ENCODE results near the gene COPA.

COPA gene

GRCh38 chr1:160332516-160332915, 10.5 kb downstream of the COPA start:
- no peak for DNase-seq
- Histone ChIP-seq H3K27ac (ENCODE audit: insufficient read depth in 1 of 2, low read depth in 1 of 2, low read length in 2 of 2, poor library complexity in 1 of 2, severe bottlenecking in 2 of 2) (no peak overlapping the region), H3K4me1 (ENCODE audit: control extremely low read depth in 1 of 4, control insufficient read depth in 4 of 4, insufficient read depth in 4 of 4, low read length in 3 of 4) (no peaks in the 10 kb centered on the region), H3K36me3 (ENCODE audit: control insufficient read depth in 4 of 4, insufficient read depth in 4 of 4, low read length in 3 of 4) (peaks cover 31 to 89% (median 58%) of the 10 kb centered on the region in 4 experiments), H3K27me3 (replicated peaks in 2 of 5; ENCODE audit: control insufficient read depth in 4 of 5, insufficient read depth in 5 of 5, low read length in 4 of 5) (no peaks in the 10 kb centered on the region), H3K4me3 (ENCODE audit: control insufficient read depth in 1 of 7, extremely low read depth in 1 of 7, insufficient read depth in 4 of 7, low read depth in 2 of 7, low read length in 6 of 7) (no peak overlapping the region), H3K9me3 (ENCODE audit: control extremely low read depth in 1 of 5, control insufficient read depth in 4 of 5, insufficient read depth in 2 of 5, low read depth in 1 of 5, low read length in 4 of 5) (no peaks in the 10 kb centered on the region)
- ChIA-PET CTCF (interaction anchor here (1.3 to 6.6 kb wide), 4 partner anchors 19 to 41 kb away, joined by 4 to 25 read pairs (median 5); no protein-coding TSS in a partner anchor), POLR2A (no interaction called here)

- H3K27me3 ChIP-seq (replicated peaks in 2 of 5; ENCODE audit: control insufficient read depth in 4 of 5, insufficient read depth in 5 of 5, low read length in 4 of 5) = no peaks in the 10 kb centered on the region
- no peaks in the 10 kb centered on the region for H3K4me1 ChIP-seq (ENCODE audit: control extremely low read depth in 1 of 4, control insufficient read depth in 4 of 4, insufficient read depth in 4 of 4, low read length in 3 of 4)
- H3K9me3 ChIP-seq (ENCODE audit: control extremely low read depth in 1 of 5, control insufficient read depth in 4 of 5, insufficient read depth in 2 of 5, low read depth in 1 of 5, low read length in 4 of 5) = no peaks in the 10 kb centered on the region
- ChIA-PET POLR2A (interaction anchor here (0.8 kb wide), 1 partner anchor 12 kb away, joined by 3 read pairs; no protein-coding TSS in a partner anchor), CTCF (interaction anchor here (1.0 to 6.6 kb wide), 5 partner anchors 12 to 45 kb away, joined by 3 to 25 read pairs (median 4); no protein-coding TSS in a partner anchor)
- DNase-seq = no peak
- no peak overlapping the region for H3K4me3 ChIP-seq (ENCODE audit: control insufficient read depth in 1 of 7, extremely low read depth in 1 of 7, insufficient read depth in 4 of 7, low read depth in 2 of 7, low read length in 6 of 7)
- peaks cover 37 to 96% (median 67%) of the 10 kb centered on the region in 4 experiments for H3K36me3 ChIP-seq (ENCODE audit: control insufficient read depth in 4 of 4, insufficient read depth in 4 of 4, low read length in 3 of 4)
- no peak overlapping the region for H3K27ac ChIP-seq (ENCODE audit: insufficient read depth in 1 of 2, low read depth in 1 of 2, low read length in 2 of 2, poor library complexity in 1 of 2, severe bottlenecking in 2 of 2)
Observed at GRCh38 chr1:160330119-160330518, 12.9 kb downstream of the COPA start.

GRCh38 chr1:160328184-160328583, 14.9 kb downstream of the COPA start:
- H3K27me3 ChIP-seq (replicated peaks in 2 of 5; ENCODE audit: control insufficient read depth in 4 of 5, insufficient read depth in 5 of 5, low read length in 4 of 5) = no peaks in the 10 kb centered on the region
- ChIA-PET CTCF (interaction anchor here (0.8 to 6.6 kb wide), 5 partner anchors 10 to 40 kb away, joined by 3 to 25 read pairs (median 3); no protein-coding TSS in a partner anchor), POLR2A (no interaction called here)
- H3K9me3 ChIP-seq (ENCODE audit: control extremely low read depth in 1 of 5, control insufficient read depth in 4 of 5, insufficient read depth in 2 of 5, low read depth in 1 of 5, low read length in 4 of 5) = no peaks in the 10 kb centered on the region
- no peak for DNase-seq
- H3K4me3 ChIP-seq (ENCODE audit: control insufficient read depth in 1 of 7, extremely low read depth in 1 of 7, insufficient read depth in 4 of 7, low read depth in 2 of 7, low read length in 6 of 7) = no peak overlapping the region
- no peaks in the 10 kb centered on the region for H3K4me1 ChIP-seq (ENCODE audit: control extremely low read depth in 1 of 4, control insufficient read depth in 4 of 4, insufficient read depth in 4 of 4, low read length in 3 of 4)
- no peak overlapping the region for H3K27ac ChIP-seq (ENCODE audit: insufficient read depth in 1 of 2, low read depth in 1 of 2, low read length in 2 of 2, poor library complexity in 1 of 2, severe bottlenecking in 2 of 2)
- WGBS (ENCODE audit: insufficient coverage) = 96% methylated on average over 6 of the region's 8 CpGs
- peaks cover 33 to 94% (median 59%) of the 10 kb centered on the region in 4 experiments for H3K36me3 ChIP-seq (ENCODE audit: control insufficient read depth in 4 of 4, insufficient read depth in 4 of 4, low read length in 3 of 4)

- Histone ChIP-seq H3K9me3 (ENCODE audit: control extremely low read depth in 1 of 5, control insufficient read depth in 4 of 5, insufficient read depth in 2 of 5, low read depth in 1 of 5, low read length in 4 of 5) (no peaks in the 10 kb centered on the region), H3K27me3 (replicated peaks in 2 of 5; ENCODE audit: control insufficient read depth in 4 of 5, insufficient read depth in 5 of 5, low read length in 4 of 5) (no peaks in the 10 kb centered on the region), H3K36me3 (ENCODE audit: control insufficient read depth in 4 of 4, insufficient read depth in 4 of 4, low read length in 3 of 4) (peaks cover 29 to 92% (median 54%) of the 10 kb centered on the region in 4 experiments), H3K4me1 (ENCODE audit: control extremely low read depth in 1 of 4, control insufficient read depth in 4 of 4, insufficient read depth in 4 of 4, low read length in 3 of 4) (no peaks in the 10 kb centered on the region), H3K4me3 (ENCODE audit: control insufficient read depth in 1 of 7, extremely low read depth in 1 of 7, insufficient read depth in 4 of 7, low read depth in 2 of 7, low read length in 6 of 7) (no peak overlapping the region), H3K27ac (ENCODE audit: insufficient read depth in 1 of 2, low read depth in 1 of 2, low read length in 2 of 2, poor library complexity in 1 of 2, severe bottlenecking in 2 of 2) (no peak overlapping the region)
- 100% methylated on average over 3 of the region's 5 CpGs for WGBS (ENCODE audit: insufficient coverage)
- DNase-seq = peak in 2 of 3 donors; percentile 42 to 66
- ChIA-PET POLR2A (no interaction called here), CTCF (interaction anchor here (0.7 to 1.6 kb wide), 2 partner anchors 11 to 20 kb away, joined by 3 to 5 read pairs; no protein-coding TSS in a partner anchor)
Observed at GRCh38 chr1:160326418-160326817, 16.6 kb downstream of the COPA start.

GRCh38 chr1:160325252-160325651, 17.8 kb downstream of the COPA start:
- ChIA-PET CTCF (interaction anchor here (0.8 to 2.1 kb wide), 2 partner anchors 34 to 37 kb away, joined by 3 to 9 read pairs; no protein-coding TSS in a partner anchor), POLR2A (no interaction called here)
- H3K36me3 ChIP-seq (ENCODE audit: control insufficient read depth in 4 of 4, insufficient read depth in 4 of 4, low read length in 3 of 4) = peaks cover 24 to 87% (median 50%) of the 10 kb centered on the region in 4 experiments
- H3K27me3 ChIP-seq (replicated peaks in 2 of 5; ENCODE audit: control insufficient read depth in 4 of 5, insufficient read depth in 5 of 5, low read length in 4 of 5) = no peaks in the 10 kb centered on the region
- 100% methylated on average over 2 of the region's 4 CpGs for WGBS (ENCODE audit: insufficient coverage)
- H3K4me1 ChIP-seq (ENCODE audit: control extremely low read depth in 1 of 4, control insufficient read depth in 4 of 4, insufficient read depth in 4 of 4, low read length in 3 of 4) = no peaks in the 10 kb centered on the region
- no peak for DNase-seq
- H3K4me3 ChIP-seq (ENCODE audit: control insufficient read depth in 1 of 7, extremely low read depth in 1 of 7, insufficient read depth in 4 of 7, low read depth in 2 of 7, low read length in 6 of 7) = no peak overlapping the region
- no peak overlapping the region for H3K27ac ChIP-seq (ENCODE audit: insufficient read depth in 1 of 2, low read depth in 1 of 2, low read length in 2 of 2, poor library complexity in 1 of 2, severe bottlenecking in 2 of 2)
- no peaks in the 10 kb centered on the region for H3K9me3 ChIP-seq (ENCODE audit: control extremely low read depth in 1 of 5, control insufficient read depth in 4 of 5, insufficient read depth in 2 of 5, low read depth in 1 of 5, low read length in 4 of 5)

- Histone ChIP-seq H3K4me3 (ENCODE audit: control insufficient read depth in 1 of 7, extremely low read depth in 1 of 7, insufficient read depth in 4 of 7, low read depth in 2 of 7, low read length in 6 of 7) (no peak overlapping the region), H3K27ac (ENCODE audit: insufficient read depth in 1 of 2, low read depth in 1 of 2, low read length in 2 of 2, poor library complexity in 1 of 2, severe bottlenecking in 2 of 2) (no peak overlapping the region), H3K9me3 (ENCODE audit: control extremely low read depth in 1 of 5, control insufficient read depth in 4 of 5, insufficient read depth in 2 of 5, low read depth in 1 of 5, low read length in 4 of 5) (peaks cover 0 to 7% (median 0%) of the 10 kb centered on the region in 5 experiments), H3K4me1 (ENCODE audit: control extremely low read depth in 1 of 4, control insufficient read depth in 4 of 4, insufficient read depth in 4 of 4, low read length in 3 of 4) (no peaks in the 10 kb centered on the region), H3K27me3 (replicated peaks in 2 of 5; ENCODE audit: control insufficient read depth in 4 of 5, insufficient read depth in 5 of 5, low read length in 4 of 5) (no peaks in the 10 kb centered on the region), H3K36me3 (ENCODE audit: control insufficient read depth in 4 of 4, insufficient read depth in 4 of 4, low read length in 3 of 4) (peaks cover 29 to 85% (median 47%) of the 10 kb centered on the region in 4 experiments)
- CTCF ChIA-PET = no interaction called here
- WGBS (ENCODE audit: insufficient coverage) = no CpG with 5 or more reads among the region's 6 CpGs
- POLR2A ChIA-PET = no interaction called here
- DNase-seq = no peak
Observed at GRCh38 chr1:160322831-160323230, 20.2 kb downstream of the COPA start.

GRCh38 chr1:160315359-160315758, 27.7 kb downstream of the COPA start:
- Histone ChIP-seq H3K4me1 (ENCODE audit: control extremely low read depth in 1 of 4, control insufficient read depth in 4 of 4, insufficient read depth in 4 of 4, low read length in 3 of 4) (no peaks in the 10 kb centered on the region), H3K4me3 (ENCODE audit: control insufficient read depth in 1 of 7, extremely low read depth in 1 of 7, insufficient read depth in 4 of 7, low read depth in 2 of 7, low read length in 6 of 7) (no peak overlapping the region), H3K9me3 (ENCODE audit: control extremely low read depth in 1 of 5, control insufficient read depth in 4 of 5, insufficient read depth in 2 of 5, low read depth in 1 of 5, low read length in 4 of 5) (peaks cover 0 to 20% (median 9%) of the 10 kb centered on the region in 5 experiments), H3K27me3 (replicated peaks in 2 of 5; ENCODE audit: control insufficient read depth in 4 of 5, insufficient read depth in 5 of 5, low read length in 4 of 5) (no peaks in the 10 kb centered on the region), H3K27ac (ENCODE audit: insufficient read depth in 1 of 2, low read depth in 1 of 2, low read length in 2 of 2, poor library complexity in 1 of 2, severe bottlenecking in 2 of 2) (no peak overlapping the region), H3K36me3 (ENCODE audit: control insufficient read depth in 4 of 4, insufficient read depth in 4 of 4, low read length in 3 of 4) (peaks cover 44 to 94% (median 64%) of the 10 kb centered on the region in 4 experiments)
- ChIA-PET POLR2A (no interaction called here), CTCF (interaction anchor here (0.6 to 1.3 kb wide), 2 partner anchors 24 to 88 kb away, joined by 3 to 5 read pairs; no protein-coding TSS in a partner anchor)
- 100% methylated on average over 2 of the region's 2 CpGs for WGBS (ENCODE audit: insufficient coverage)
- no peak for DNase-seq

Measured in common myeloid progenitor, CD34-positive (primary cell).